Fibroblast of lung (primary cell): Measurements from ENCODE around the gene RYR1. TPM values are rescaled to one million over a fixed set of nuclear protein-coding genes. Genes with fewer than 3 reads are reported as not detected.

Experiments used
- DNase-seq, 2 donors: peaks; one replicate each; pipeline versions ENCODE4 v3.0.0 to v3.0.0-alpha.2; 2010; ENCODE audit warnings: low read depth in 2 of 2
- H2AFZ ChIP-seq: 2 replicates; pipeline ENCODE4 v1.5.1; 2012; ENCODE audit warnings: low read length, control low read depth, inconsistent platforms
- H3K27ac ChIP-seq: 2 replicates; pipeline ENCODE4 v1.5.1; 2011; ENCODE audit warnings: low read length, control low read depth; ENCODE audit not compliant: insufficient read depth
- H3K27me3 ChIP-seq: 2 replicates; pipeline ENCODE4 v1.5.1; 2011; ENCODE audit warnings: mild to moderate bottlenecking, low read length; ENCODE audit not compliant: control insufficient read depth, insufficient read depth
- H3K36me3 ChIP-seq: 2 replicates; pipeline ENCODE4 v1.5.1; 2011; ENCODE audit warnings: low read length; ENCODE audit not compliant: control insufficient read depth, insufficient read depth
- H3K4me1 ChIP-seq: 2 replicates; pipeline ENCODE4 v1.5.1; 2011; ENCODE audit warnings: low read length; ENCODE audit not compliant: control insufficient read depth, insufficient read depth; ENCODE audit errors: extremely low read depth
- H3K4me2 ChIP-seq: 2 replicates; pipeline ENCODE4 v1.5.1; 2011; ENCODE audit warnings: low read length, control low read depth; ENCODE audit not compliant: insufficient read depth; ENCODE audit errors: extremely low read depth
- H3K4me3 ChIP-seq, 4 experiments: fragments of 200-600 bp in 1 of 4; sonication (generic) in 1 of 4; replicated peaks in 1 of 4; 2 replicates each; pipeline ENCODE4 v1.5.1; 2011 to 2016; ENCODE audit warnings: low read length in 4 of 4, low read depth in 3 of 4, mild to moderate bottlenecking in 3 of 4, control low read depth in 2 of 4, inconsistent platforms in 1 of 4, mixed read lengths in 1 of 4; ENCODE audit not compliant: insufficient read depth in 1 of 4; ENCODE audit errors: control extremely low read depth in 1 of 4
- H3K79me2 ChIP-seq: 2 replicates; pipeline ENCODE4 v1.5.1; 2012; ENCODE audit warnings: mild to moderate bottlenecking, low read length, inconsistent platforms; ENCODE audit not compliant: control insufficient read depth, insufficient read depth
- H3K9ac ChIP-seq: 2 replicates; pipeline ENCODE4 v1.5.1; 2011; ENCODE audit warnings: mild to moderate bottlenecking, low read length, control low read depth; ENCODE audit not compliant: insufficient read depth
- H3K9me3 ChIP-seq: 2 replicates; pipeline ENCODE4 v1.5.1; 2012; ENCODE audit warnings: low read depth, low read length; ENCODE audit not compliant: control insufficient read depth, insufficient read depth
- H4K20me1 ChIP-seq: 2 replicates; pipeline ENCODE4 v1.5.1; 2011; ENCODE audit warnings: low read length; ENCODE audit not compliant: control insufficient read depth, insufficient read depth; ENCODE audit errors: extremely low read depth
- EZH2 ChIP-seq: IDR thresholded peaks from 2 replicates; pipeline ENCODE4 v1.5.1; 2012; ENCODE audit warnings: low read length, control low read depth, mild to moderate bottlenecking; ENCODE audit errors: missing control alignments
- polyA plus RNA-seq, 2 donors: library from polyadenylated mRNA; depleted of rRNA in 1 of 2; stranded (reverse) in 1 of 2; unstranded in 1 of 2; fragments of >200 nt; gene quantifications; 2 replicates each; pipeline ENCODE4 v1.2.1, GENCODE V29; 2011 to 2012; ENCODE audit warnings: missing spikeins in 1 of 2
- total RNA-seq: library from RNA; depleted of rRNA; stranded (reverse); fragments of >200 nt; gene quantifications from 2 replicates; pipeline ENCODE4 v1.2.1, GENCODE V29; 2014
- TF ChIP-seq, protein P1 (sequence below), 2 donors: IDR thresholded peaks in 1 of 2; conservative IDR thresholded peaks in 1 of 2; 1 replicate in 1 of 2; 2 replicates in 1 of 2; pipeline ENCODE4 v1.5.1; 2011 to 2012; ENCODE audit warnings: low read length in 2 of 2, control low read depth in 1 of 2, inconsistent platforms in 1 of 2, low read depth in 1 of 2, mild to moderate bottlenecking in 1 of 2

RYR1 gene
- total and polyA plus RNA-seq, 2 donors (not counting 1 experiment from before 2014, with no cell fraction given) = under 0.01 TPM

DNA sequence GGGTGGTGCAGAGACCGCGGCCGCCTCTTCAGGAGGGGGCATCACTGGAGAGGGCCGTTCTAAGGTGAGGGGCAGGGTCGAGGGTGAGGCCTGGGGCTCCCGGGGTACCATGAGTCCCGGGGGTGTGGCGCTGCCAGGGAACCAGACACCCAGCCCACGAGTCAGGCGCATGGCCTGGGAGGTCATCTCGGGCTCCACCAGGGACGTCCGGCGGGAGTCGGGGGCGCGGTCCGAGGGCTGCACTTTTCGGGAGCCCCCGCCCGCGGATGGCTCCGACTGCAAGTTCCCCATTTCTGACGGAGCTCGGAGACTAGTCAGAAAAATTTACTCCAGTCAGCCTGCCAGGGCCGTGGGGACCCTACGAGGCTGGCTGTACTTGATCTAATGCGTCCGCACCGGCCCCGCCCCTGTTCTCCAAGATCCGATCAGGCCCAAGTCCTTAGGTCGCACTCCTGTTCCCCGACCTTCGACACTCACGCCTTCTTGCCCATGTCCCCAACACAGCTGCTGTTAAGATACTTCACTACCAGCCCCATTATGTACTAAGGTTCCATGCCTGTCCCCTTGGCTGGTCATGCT lies 46.4 kb upstream of the RYR1 start:
- peaks cover 14% of the 10 kb centered on the region for H3K79me2 ChIP-seq
- H3K36me3 ChIP-seq = peaks cover 11% of the 10 kb centered on the region
- H3K4me1 ChIP-seq = peaks cover 9% of the 10 kb centered on the region
- peak overlapping the region; percentile 3 to 88 (median 70) for H3K4me3 ChIP-seq
- H3K27me3 ChIP-seq = no peaks in the 10 kb centered on the region
- no peaks in the 10 kb centered on the region for H4K20me1 ChIP-seq
- no peak for TF ChIP-seq EZH2
- TF ChIP-seq, protein P1, sequence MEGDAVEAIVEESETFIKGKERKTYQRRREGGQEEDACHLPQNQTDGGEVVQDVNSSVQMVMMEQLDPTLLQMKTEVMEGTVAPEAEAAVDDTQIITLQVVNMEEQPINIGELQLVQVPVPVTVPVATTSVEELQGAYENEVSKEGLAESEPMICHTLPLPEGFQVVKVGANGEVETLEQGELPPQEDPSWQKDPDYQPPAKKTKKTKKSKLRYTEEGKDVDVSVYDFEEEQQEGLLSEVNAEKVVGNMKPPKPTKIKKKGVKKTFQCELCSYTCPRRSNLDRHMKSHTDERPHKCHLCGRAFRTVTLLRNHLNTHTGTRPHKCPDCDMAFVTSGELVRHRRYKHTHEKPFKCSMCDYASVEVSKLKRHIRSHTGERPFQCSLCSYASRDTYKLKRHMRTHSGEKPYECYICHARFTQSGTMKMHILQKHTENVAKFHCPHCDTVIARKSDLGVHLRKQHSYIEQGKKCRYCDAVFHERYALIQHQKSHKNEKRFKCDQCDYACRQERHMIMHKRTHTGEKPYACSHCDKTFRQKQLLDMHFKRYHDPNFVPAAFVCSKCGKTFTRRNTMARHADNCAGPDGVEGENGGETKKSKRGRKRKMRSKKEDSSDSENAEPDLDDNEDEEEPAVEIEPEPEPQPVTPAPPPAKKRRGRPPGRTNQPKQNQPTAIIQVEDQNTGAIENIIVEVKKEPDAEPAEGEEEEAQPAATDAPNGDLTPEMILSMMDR (conservative IDR thresholded peaks at IDR 0.05 in 1 of 2, IDR thresholded peaks at IDR 0.05 in 1 of 2; ENCODE audit: low read depth in 1 of 2, low read length in 2 of 2) = no peak
- H3K9me3 ChIP-seq = no peaks in the 10 kb centered on the region
- H3K9ac ChIP-seq = no peak overlapping the region
- peak overlapping the region; percentile 44 for H3K4me2 ChIP-seq
- peak overlapping the region; percentile 34 for H3K27ac ChIP-seq
- no peak overlapping the region for H2AFZ ChIP-seq
- DNase-seq = peak in 1 of 2 donors; percentile 20

DNA sequence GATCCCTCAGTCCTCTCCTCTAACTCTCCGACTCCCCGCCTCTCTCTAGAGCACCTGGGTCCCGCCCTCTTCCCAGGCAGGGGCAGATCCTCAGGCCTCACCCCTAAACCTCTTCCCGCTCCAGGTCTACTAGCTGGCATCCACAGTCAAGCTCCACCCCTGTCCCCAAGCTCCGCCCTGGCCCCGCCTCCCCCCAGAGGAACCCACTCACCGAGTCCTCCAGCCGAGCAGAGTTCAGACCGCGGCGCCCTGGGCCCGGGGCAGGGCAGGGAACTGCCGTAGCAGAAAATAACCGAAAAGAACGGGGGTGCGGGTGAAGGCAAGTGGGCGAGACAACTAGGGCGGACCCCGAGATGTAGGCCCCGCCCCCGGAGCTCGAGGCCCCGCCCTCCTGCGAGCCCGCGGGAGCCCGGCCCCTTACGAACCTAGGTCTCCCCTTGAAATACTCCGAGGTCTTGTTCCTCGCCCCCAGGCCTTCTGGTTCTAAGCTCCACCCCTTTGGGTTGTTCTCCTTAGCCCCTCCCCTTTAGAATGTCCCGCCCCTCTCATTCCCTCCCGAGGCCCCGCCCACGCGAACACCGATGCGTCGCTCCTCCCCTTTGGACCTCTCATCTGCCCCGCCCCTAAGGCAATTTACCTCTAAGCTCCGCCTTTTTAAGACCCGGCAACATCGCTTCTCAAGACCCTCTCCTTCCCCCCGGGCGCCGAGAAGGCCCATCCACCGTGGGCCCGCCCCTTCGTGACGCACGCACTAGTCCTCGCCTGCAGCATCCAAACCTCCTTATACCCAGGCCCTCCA lies 45.7 kb upstream of the RYR1 start, which contains the start of gene GGN:
GGN (minus strand) TSS at position 485 of the 799 bp plus-strand sequence. CDS start 773 bp downstream, outside the sequence.
- Histone ChIP-seq H3K79me2 (peaks cover 14% of the 10 kb centered on the region), H3K36me3 (peaks cover 13% of the 10 kb centered on the region), H2AFZ (peak within 1 kb of the TSS; percentile 74), H3K27me3 (no peaks in the 10 kb centered on the region), H3K9me3 (no peaks in the 10 kb centered on the region), H3K9ac (peak within 1 kb of the TSS; percentile 88), H3K4me1 (peaks cover 11% of the 10 kb centered on the region), H3K4me3 (peak within 1 kb of the TSS; percentile 86 to 97 (median 92)), H3K4me2 (peak within 1 kb of the TSS; percentile 99), H3K27ac (peak within 1 kb of the TSS; percentile 94), H4K20me1 (no peaks in the 10 kb centered on the region)
- peak; percentile 91 to 95 for DNase-seq
- TF ChIP-seq EZH2 = no peak
- TF ChIP-seq, protein P1 (conservative IDR thresholded peaks at IDR 0.05 in 1 of 2, IDR thresholded peaks at IDR 0.05 in 1 of 2; ENCODE audit: low read depth in 1 of 2, low read length in 2 of 2) = no peak

DNA sequence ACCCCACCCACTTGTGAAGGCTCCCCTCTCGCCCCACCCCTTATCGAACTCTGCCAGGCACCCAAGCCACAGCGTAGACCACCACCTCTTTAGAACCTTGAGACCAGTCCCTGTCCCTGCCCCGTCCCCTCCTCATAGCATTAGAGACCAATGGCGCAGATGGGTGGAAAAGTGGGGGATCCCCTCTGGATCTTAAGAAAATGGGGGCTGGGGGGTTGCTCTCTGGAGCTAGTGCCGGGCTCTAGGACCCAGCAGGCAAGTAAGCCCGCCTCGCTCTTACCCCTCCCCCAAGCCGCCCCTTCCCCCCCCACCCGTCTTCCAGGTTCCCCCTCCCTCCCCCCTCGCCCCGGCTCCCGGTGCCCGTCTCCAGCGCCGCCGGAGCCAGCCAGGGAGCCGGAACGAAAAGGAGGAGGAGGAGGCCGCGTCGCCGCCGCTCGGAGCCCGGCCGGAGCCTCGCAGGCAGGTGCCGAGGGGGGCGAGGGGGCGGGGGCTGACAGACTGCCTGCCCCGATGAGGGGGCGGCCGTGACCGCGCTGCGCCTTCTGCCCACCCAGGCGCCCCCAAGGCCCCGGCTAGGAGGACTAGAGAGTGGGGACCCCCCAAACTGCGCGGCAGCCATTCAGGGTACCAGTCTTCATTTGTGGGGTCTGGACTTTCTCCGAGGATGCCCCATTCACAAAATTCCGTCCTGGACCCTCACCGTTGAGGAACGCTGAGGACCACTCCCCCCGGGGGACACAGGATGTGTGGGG lies 45.0 kb upstream of the RYR1 start, which contains the start of gene SPRED3:
SPRED3 (plus strand) TSS at position 349 of the 752 bp plus-strand sequence. CDS start 1,606 bp downstream, outside the sequence.
- peaks cover 14% of the 10 kb centered on the region for H3K79me2 ChIP-seq
- H2AFZ ChIP-seq = peak within 1 kb of the TSS; percentile 74
- H3K27ac ChIP-seq = peak within 1 kb of the TSS; percentile 94
- H3K36me3 ChIP-seq = peaks cover 11% of the 10 kb centered on the region
- H3K4me2 ChIP-seq = peak within 1 kb of the TSS; percentile 99
- H3K9ac ChIP-seq = peak within 1 kb of the TSS; percentile 88
- DNase-seq = peak; percentile 70 to 79
- peak within 1 kb of the TSS; percentile 86 to 97 (median 92) for H3K4me3 ChIP-seq
- peaks cover 14% of the 10 kb centered on the region for H3K4me1 ChIP-seq
- H3K9me3 ChIP-seq = no peaks in the 10 kb centered on the region
- no peaks in the 10 kb centered on the region for H3K27me3 ChIP-seq
- H4K20me1 ChIP-seq = no peaks in the 10 kb centered on the region
- no peak for TF ChIP-seq EZH2
- TF ChIP-seq, protein P1 (conservative IDR thresholded peaks at IDR 0.05 in 1 of 2, IDR thresholded peaks at IDR 0.05 in 1 of 2; ENCODE audit: low read depth in 1 of 2, low read length in 2 of 2) = no peak
